RPMI8226 (cell line): ENCODE data around the gene VRK3.
"Not testable (repeated sequence)": the region's sequence is repeated elsewhere in the genome, so short reads cannot be mapped to it uniquely, and the experiment has no call there.

ENCODE experiments used
- DNase-seq: peaks from one replicate; pipeline ENCODE4 v3.0.0-alpha.2; 2015

The VRK3 gene

GRCh38 chr19:49954092-49954829 is 70.9 kb downstream of the VRK3 start:
- no peak for DNase-seq

DNA sequence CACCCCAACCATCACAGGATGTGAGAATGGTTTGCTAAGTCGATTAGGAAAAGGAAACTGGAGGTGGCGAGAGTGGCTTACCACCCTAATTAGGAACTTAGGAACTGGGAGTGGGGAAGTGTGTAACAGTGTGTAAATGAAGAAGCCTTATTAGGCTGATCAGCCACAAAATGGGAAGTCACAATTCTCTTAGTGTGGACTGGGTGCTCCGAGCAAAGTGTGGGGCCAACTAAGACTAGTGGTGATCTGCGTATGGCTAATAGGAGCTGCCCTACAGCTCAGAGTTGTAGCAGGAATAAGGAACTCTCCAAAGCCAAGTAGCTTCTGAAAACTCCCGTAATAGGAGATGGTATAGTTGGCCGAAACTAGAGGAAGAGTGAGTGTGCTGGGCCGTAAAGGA is 71.8 kb downstream of the VRK3 start:
- no peak for DNase-seq

- no peak for DNase-seq
These were observed 72.3 kb downstream of the VRK3 start for GRCh38 chr19:49952906-49953305.

DNA sequence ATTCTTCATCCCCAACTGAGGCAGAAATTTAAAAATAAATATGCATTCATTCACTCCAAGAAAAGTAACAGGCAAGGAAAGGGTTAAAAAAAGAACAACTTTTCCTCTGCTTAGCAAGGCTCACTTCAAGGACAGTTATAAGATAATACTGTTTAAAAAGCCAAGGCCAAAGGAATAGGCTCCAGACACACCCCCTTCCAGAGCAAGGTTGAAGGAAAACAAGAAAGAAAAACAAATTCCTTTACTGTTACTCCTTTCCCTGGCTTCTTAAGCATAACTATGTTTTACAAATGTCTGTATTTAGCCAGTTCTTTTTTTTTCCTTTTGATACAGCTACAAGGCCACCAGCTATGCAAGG is 72.7 kb downstream of the VRK3 start:
- DNase-seq: no peak

DNA sequence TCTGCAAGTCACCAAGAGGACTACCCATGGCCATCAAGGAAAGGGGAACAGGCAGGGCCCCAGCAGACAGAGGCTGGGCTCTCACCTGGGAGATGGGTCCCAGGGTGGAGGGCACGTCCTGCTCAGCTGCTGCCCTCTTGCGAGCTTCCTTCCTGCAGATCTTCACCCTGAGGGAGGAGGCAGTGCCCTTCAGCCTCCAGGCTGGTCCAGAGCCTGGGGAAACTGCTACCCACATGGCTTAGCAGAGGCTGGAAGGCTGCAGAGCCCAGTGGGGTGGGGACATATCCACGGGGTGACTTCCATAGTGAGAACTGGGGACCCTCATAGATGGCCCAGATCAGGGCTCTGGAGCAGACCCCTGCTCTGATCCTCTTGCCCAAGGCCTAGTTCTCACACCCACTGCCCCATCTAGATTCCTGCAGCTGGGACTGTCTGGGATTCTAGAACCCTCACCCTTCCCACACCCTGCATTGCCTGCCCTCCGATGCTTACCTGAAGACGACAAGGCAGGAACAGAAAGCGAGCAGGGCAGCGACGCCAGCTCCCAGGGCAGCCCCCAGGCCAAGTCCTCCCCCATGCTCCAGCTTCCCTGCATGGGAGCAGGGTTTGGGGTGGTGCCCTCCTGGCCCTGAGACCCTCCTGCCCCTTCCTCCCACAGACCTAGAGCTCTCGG is 73.2 kb downstream of the VRK3 start:
- DNase-seq: no peak

DNA sequence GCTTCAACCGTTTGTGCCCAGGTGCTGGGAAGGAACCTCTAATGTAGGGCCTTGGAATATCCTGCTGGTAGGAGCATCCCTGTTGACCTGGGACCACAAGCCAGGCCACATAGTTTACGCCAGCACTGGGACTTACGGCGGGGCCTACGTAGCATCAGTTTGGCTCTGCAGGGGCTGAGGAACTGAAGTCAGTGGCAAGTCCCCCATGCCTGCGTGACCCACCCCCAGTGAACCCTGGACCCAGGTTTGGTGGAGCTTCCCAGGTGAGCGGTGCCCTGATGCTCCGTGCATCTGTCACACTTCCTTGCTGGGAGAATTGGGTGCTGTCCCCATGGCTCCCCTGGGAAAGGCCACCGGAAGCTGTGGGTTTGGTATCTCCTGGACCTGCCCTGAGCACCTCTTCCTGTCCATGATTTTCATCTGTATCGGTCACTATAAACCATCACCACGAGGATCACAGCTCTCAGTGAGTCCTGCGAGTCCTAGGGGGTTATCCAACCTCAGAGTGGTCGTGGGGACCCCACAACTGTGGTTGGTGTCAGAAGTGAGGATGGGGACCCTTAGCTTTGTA is 74.1 kb downstream of the VRK3 start:
- DNase-seq: no peak

DNA sequence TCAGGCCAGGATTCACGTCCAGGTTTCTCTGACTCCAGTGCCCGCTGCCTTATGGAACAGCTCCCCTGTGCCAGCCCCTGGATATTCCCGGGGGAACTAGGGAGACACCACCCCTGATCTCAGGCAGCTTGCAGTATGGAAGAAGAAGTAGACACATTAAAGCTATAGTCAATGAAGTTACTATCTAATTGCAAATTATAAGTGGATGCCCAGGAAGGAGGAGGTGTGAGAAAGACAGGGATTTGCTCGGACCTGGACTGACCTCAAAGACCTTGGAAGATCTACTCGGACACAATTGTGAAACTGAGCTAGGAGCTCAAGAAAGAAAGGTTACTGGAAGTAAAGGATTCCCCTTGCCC is 74.6 kb downstream of the VRK3 start:
- no peak for DNase-seq

DNA sequence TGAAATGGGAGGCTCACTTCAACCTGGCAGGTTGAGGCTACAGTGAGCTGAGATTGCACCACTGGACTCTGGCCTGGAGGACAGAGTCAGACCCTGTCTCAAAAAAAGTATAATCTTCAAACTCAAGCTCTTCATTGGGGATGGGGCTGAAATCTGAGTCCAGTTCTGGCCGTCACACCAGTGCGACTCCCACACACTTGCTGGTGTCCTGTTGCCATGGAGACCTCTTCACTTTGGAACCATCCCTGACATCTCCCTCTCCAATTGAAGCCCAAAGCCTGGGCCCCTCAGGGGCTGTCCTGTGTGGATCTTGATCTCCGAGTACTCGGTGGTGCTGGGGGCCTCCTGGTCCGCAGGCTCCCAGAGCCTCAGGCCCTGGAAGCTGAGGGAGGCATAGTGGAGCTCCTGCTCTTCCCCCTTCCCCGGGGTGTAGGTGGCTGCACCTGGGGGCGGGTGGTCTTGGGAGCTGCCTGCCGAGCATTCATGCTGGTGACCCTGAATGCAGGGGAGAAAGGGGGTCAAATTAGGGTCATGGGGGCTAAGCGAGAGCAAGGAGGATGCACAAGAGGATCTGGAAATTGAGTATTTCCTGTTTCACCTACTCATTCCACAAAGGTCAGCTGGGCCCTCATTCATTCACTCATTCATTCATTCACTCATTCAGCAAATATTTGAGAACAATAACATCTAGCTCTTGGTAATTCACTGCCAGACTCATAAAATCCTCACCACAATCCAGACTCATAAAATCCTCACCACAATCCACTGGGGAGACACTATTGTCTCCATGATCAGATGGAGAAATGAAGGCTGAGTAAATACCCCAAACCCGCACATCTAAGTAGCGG is 75.2 kb downstream of the VRK3 start:
- no peak for DNase-seq

DNA sequence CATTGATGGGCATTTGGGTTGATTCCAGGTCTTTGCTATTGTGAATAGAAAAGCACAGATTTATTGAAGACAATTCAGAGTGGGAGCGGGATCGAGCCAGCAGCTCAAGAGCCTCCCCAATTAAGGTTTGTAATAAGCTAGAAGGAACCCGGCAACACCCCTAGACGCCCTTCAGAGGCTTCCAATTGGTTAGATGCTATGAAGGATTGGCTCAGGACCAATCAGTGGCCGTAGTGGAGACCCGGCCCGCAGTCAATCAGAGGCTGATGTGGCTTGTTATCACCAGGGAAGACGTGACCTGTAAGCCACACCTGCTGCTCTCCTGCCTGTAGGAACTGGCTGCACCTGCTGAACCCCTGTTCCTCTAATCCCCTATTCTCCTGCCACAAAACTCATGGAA is 78.8 kb downstream of the VRK3 start:
- no peak for DNase-seq

DNA sequence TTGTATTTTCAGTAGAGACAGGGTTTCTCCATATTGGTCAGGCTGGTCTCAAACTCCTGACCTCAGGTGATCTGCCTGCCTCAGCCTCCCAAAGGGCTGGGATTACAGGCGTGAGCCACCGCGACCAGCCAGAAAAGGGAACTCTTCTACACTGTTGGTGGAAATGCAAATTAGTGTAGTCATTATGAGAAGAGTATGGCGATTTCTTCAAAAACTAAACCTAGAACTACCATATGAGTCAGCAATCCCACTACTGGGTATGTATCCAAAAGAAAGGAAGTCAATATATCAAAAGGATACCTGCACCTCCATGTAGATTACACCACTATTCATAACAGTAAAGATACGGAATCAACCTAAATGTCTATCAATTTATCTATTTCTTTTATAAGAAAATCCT is 80.6 kb downstream of the VRK3 start:
- DNase-seq: not testable (repeated sequence)

- DNase-seq: no peak
These were observed 84.7 kb downstream of the VRK3 start for GRCh38 chr19:49940482-49940791.

DNA sequence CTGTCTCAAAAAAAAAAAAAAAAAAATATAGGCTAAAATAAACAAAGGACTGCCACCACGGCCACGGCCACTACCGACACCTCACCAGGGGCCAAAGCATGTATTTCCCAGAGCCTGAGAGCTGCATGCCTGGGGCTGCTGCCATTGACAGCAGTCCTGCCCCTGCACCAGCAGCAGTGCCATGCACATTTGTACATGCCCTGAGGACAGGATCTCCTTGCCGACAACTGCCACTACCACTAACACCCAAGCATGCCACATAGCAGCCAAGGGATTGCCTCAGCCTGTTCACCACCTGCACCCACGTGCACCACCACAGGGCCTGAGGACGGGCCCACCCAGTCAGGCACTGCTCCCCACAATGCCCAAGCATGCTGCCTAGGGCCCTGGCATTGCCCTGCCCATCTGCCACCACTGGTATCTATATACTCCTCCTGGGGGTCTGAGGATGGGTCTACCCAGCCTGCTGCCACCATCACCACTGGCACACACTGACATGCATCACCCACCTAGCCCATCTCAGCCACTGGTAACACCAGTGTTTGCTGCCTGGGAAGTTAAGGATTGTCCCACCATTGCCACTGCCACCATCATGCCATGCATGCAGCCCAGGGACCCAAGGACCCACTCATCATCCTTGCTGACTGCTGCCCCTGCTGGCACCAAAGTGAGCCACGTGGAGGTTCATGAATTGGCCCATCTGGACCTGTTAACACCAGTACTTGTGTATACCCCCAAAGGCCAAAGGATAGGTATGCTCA is 85.3 kb downstream of the VRK3 start:
- DNase-seq: no peak

DNA sequence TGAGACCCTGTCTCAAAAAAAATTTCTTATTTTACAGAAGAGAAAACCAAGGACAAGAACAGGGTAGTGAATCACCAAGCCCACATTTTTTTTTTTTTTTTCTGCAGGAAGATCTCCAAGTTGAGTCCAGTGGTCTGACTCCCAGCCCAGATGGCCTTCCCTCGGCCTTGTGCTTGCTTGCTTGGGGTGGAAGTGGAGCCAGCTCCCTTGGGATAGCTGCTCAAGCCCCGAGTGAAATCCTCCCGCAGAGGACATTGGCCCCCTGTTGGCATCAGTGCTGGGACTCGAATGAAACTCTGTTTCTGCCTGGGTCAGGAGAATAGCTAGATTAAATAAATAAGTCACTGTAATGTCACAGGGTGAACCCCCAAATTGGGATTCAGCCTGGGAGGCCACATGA is 86.5 kb downstream of the VRK3 start:
- no peak for DNase-seq

GRCh38 chr19:49937750-49938381 is 87.3 kb downstream of the VRK3 start:
- DNase-seq: peak; percentile 77

DNA sequence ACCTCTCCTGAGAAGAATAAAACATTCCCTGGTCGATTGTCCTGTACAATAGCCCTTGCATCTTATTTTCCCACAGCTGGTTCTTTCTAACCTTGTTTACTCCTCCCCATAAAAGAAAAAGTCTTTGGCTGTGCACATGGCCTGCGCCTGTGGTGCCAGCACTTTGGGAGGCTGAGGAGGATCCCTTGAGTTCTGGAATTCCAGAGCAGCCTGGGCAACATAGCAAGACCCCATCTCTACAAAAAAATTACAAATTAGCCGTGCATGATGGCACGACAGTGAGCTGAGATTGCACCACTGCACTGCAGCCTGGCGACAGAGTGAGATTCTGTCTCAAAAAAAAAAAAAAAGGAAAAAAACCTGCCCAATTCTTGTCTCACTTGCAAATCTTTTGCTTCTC is 88.6 kb downstream of the VRK3 start:
- DNase-seq: no peak

DNA sequence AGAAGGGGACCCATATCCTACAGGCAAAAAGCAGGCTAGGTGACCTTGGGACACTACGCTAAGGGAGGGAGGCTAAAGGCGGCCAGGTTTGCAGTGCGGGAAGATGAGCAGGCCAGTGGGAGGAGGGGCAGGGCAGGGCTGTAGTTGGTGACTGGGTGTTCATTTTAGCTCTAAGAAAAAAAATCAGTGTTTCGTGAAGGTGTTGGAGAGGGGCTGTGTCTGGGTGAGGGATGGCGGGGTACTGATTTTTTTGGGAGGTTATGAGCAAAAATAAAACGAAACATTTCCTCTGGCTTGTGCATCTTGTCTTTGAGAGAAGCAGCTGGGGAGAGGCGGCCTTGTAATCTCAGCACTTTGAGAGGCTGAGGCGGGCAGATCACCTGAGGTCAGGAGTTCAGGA is 91.5 kb downstream of the VRK3 start:
- DNase-seq: no peak

GRCh38 chr19:49932731-49933131 is 92.4 kb downstream of the VRK3 start:
- no peak for DNase-seq

DNA sequence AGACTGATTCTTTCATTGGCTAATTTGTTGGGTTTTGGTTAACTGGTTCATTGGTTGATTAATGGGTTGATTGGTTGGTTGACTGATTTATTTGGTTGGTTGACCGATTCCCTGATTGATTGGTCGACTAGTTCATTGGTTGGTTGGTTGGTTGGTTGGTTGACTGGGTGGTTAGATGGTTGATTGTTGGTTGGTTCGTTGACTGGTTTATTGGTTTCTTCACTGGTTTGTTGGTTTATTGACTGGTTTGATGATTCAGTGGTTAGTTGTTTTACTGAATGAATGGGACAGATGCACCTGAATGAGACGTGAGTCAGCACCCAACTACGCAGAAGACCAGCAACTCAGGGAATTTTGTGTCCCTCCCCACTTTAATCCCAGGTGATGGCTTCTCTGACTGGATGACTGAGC is 93.1 kb downstream of the VRK3 start:
- DNase-seq: no peak

DNA sequence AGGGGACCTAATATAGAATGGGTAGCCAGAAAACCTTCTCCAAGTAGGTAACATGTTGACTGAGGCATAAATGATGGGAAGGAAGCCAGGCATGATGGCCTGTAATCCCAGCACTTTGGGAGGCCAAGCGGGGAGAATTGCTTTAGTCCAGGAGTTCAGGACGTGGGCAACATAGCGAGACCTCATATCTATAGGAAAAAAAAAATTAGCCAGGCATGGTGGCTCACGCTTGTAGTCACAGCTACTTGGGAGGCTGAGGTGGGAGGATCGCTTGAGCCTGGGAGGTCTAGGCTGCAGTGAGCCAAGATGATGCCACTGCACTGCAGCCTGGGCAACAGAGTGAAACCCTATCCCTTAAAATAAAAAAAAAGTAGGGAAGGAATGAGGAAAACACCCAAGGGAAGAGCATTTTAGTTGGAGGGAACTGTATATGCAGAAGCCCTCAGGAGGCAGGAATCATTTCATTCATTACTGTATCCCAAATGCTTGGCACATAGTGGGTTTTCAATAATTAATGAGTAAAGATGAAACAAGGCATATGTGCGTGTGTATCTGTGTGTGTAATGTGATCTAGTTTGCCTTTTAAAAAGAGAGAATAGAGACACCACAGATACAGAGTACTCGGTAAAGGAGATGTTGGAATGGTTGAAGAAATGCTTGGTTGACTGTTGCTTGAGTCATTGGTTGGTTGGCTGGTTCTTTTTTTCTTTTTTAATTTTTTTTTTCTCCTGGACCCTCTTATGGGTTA is 93.7 kb downstream of the VRK3 start:
- no peak for DNase-seq

GRCh38 chr19:49930483-49931011 is 94.6 kb downstream of the VRK3 start:
- DNase-seq: no peak
